Measurements from ENCODE around the gene WHRN.

Gene WHRN

GRCh38 chr9:114414346-114414745, 90.9 kb downstream of the WHRN start:
- no peak for DNase-seq

DNA sequence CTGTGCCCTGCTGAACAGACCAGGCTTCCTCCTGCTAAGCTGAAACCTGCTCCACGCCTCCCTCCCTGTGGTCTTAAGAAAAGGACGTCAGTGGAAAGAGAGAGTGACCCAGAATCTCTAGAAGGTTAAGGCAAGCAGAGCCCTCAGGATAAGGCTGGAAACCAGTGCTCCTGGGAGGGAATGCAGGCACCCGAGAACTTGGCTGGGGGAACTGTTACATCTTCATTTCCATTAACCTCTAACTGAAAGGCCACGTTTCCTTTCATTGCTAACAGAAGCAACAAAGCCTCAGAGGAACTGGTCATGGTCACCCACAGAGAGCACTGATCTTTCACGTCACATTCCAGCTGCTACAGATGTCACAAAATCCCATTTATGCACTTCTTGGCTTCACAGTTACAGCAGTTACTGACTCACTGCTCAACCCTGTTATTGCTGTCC, 91.4 kb downstream of the WHRN start:
- no peak for DNase-seq

GRCh38 chr9:114412048-114412683, 93.1 kb downstream of the WHRN start:
- no peak for DNase-seq

DNA sequence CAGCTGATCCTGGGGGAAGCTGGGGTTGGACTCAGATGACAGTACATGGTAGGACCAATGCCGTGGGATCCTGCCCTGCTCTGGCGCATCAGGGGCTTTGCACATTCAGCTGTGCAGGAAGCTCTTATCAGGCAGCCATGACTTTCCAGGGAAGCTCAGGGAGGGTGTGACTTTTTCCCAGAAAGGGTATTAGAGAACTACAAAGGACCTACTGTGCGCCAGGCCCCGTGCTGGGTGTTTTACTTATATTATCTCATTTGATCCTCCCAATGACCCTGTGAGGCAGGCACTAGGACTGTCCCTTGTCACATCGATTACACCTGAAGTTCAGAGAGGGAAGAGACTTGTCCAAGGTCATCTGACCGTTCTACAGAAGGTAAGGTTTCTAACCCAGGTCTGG, 93.8 kb downstream of the WHRN start:
- DNase-seq, result no peak

- DNase-seq, result no peak
Observed at GRCh38 chr9:114410910-114411309, 94.4 kb downstream of the WHRN start.

GRCh38 chr9:114409842-114410241, 95.4 kb downstream of the WHRN start:
- no peak for DNase-seq

- DNase-seq, result peak; percentile 47
Observed at GRCh38 chr9:114409103-114409780, 96.0 kb downstream of the WHRN start.

GRCh38 chr9:114408645-114409044, 96.6 kb downstream of the WHRN start:
- no peak for DNase-seq

DNA sequence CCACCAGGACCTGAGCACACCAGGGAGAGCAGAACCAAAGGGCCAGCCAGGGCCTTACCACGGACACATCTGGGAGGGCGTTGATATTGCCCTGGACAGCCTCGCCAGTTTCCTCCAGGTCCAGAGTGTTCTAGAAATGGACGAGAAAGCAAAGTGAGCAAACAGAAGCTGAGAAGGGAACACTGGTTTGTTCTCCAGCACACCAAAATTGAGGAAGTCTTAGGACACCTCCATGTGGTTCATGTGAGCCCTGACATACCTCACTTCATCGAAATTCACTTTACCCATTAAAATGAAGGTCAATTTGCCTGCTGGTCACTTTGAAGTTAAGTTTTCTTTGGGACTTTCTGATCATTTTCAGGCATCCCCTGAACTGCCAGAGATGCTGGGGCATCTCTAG, 97.4 kb downstream of the WHRN start:
- no peak for DNase-seq

DNA sequence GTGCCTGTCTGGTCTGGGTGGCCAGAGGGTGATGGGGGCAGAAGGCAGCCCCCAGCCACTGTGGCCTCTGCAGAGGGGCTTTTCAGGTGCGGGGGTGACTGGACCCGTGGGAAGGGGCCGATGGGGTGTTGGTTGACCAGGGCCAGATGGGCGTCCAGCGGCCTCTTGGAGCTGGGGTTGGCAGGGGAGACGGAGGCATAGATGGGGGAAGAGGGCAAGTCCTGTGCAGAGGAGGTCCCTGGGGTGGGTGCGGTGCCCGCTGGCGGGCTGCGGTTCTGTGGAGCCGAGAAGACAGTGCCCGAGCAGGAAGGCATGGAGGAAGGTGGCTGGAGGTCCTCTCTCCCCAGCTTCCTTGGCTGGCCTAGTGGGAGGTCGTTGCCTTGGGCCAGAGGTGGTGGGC, 98.8 kb downstream of the WHRN start:
- no peak for DNase-seq

DNA sequence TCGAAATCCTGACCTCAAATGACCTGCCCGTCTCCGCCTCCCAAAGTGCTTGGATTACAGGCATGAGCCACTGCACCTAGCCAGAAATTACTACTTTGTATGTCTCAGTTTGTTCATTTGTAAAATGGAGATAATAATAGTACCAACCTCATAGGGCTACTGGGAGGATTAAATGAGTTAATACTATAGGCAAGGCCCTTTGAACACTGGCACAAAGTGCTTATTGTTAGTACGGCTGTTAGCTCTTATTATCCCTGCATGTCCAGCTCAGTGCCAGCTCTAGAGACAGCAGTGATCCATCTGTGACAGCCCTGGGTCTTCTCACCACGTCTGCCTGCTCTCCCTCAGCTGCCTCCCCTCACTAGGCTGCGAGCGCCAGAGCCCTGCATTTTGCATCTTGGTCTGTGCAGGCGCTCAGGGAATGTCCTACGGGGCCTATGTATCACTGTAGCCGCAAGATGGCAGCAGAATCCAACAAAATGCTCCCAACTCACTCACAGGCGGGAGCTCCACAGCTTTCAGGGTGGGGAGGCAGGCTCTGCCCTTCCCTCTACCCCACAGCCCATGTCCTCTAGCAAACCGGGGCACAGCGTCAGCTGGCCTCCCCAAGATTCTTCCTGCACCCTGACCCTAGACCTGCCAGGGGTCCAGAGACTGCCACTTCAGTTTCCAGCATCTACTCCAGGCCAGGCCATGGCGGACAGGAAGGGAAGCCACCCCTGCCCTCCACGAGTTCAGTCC, 99.8 kb downstream of the WHRN start:
- peak; percentile 52 for DNase-seq

- no peak for DNase-seq
Observed at GRCh38 chr9:114404531-114404930, 100.7 kb downstream of the WHRN start.

DNA sequence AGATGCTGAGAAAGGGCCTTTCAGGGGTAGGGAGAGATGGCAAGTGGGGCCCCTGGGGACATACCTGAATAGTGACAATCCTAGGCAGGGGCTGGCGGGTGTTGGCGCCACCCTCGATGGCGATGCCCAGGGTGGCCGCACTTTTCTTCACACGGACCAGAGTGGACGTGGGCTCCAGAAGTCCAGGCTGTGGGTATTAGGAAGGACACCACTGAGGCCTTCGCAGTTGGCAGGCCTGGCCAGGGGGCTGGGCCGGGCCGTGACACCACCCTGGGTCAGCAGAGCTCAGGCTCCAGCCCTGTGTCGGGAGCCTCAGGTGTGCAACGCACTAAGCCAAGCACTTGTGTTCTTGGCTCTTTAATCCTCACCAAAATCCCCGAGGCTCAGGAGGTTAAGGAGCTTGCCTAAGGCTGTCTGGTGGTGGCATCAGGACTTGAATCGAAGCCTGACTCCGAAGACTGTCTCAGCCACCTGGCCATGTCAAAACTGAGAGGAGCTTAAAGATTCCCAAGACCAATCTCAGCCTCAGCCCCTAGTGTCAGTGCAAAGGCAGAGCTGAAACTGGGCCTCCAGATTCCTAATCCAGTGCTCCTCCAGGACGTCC, 102.0 kb downstream of the WHRN start:
- no peak for DNase-seq

DNA sequence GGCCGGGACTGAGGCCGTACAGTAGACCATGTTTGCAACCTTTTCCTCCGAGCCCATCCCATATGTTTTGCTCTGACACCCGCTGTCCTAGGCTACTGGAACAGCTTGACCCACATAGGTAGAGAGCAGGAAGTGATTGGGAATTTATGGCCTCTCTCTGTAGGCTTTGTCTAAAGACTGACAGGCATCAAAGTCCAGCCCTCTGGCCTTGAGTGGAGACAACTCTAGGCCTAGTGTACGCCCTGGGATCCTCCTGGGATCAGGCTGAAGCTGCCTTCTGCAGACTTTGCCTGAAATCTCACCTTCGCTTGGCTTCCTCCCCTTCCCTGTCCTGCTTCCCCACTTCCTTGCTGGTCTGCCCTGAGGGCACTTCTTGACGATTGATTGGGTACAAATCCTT, 103.9 kb downstream of the WHRN start:
- DNase-seq, result no peak

GRCh38 chr9:114400772-114401171, 104.5 kb downstream of the WHRN start:
- DNase-seq, result no peak

DNA sequence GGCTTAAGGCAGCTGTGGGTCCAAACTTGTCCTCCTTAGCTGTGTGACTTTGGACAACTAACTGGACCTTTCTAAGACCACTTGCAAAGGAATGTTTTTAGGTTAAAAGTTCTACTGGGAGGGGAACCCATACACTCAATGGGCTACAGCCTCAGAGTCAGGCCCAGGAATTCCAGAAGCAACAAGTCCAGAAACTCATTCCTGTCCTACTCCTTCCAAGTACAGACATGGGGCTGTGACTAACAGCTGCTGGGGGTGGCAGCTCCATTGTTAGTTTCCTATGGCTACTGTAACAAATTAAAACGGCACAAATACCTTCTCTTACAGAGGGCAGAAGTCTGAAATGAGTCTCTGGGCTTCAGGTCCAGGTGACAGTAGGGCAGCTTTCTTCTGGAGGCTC, 105.1 kb downstream of the WHRN start:
- no peak for DNase-seq

GRCh38 chr9:114399381-114399780, 105.9 kb downstream of the WHRN start:
- DNase-seq, result no peak

DNA sequence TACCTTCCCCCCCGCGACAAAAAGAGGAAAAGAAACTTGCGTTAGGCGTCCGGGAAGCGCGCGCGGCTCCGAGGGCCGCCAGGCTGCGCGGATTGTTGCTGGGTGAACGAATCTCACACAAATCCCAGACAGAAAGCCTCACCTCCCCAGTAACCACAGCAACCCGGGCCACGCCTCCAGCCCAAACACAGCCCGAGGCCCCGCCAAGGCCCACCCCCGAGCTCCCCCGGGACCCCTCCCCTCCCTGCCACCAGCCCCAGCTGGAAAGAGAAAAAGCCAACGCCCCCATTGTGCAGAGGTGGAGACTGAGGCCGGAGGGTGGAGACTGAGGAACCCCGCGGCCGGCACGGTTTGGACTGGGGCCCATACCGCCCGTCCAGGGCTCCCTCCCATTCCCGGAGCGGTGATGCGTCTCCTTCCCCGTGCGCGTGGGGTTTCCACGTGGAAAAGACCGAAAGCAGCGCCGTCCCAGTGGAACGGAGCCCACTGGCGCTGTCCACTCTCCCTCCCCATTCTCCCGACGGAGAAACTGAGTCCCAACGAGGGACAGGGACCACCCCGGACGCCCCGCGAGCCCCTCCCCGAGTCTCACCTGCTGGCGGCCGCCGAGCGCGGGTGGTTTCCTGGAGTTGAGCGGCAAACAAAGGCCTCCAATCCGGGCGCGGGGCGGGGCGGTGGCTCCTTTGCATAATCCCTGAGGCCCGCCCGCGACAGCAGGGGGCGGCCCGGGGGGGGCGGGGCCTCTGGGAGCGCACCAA, 107.2 kb downstream of the WHRN start:
- peak; percentile 83 for DNase-seq

GRCh38 chr9:114397219-114397847, 107.9 kb downstream of the WHRN start:
- DNase-seq, result no peak

GRCh38 chr9:114396558-114397218, 108.6 kb downstream of the WHRN start:
- DNase-seq, result no peak

- no peak for DNase-seq
Observed at GRCh38 chr9:114395768-114396167, 109.5 kb downstream of the WHRN start.

- no peak for DNase-seq
Observed at GRCh38 chr9:114395334-114395617, 110.0 kb downstream of the WHRN start.
